Measurements from ENCODE around the gene DCAF11.

DCAF11 gene

GRCh38 chr14:24156840-24157239 is 42.3 kb downstream of the DCAF11 start:
- TF ChIP-seq, protein P1, sequence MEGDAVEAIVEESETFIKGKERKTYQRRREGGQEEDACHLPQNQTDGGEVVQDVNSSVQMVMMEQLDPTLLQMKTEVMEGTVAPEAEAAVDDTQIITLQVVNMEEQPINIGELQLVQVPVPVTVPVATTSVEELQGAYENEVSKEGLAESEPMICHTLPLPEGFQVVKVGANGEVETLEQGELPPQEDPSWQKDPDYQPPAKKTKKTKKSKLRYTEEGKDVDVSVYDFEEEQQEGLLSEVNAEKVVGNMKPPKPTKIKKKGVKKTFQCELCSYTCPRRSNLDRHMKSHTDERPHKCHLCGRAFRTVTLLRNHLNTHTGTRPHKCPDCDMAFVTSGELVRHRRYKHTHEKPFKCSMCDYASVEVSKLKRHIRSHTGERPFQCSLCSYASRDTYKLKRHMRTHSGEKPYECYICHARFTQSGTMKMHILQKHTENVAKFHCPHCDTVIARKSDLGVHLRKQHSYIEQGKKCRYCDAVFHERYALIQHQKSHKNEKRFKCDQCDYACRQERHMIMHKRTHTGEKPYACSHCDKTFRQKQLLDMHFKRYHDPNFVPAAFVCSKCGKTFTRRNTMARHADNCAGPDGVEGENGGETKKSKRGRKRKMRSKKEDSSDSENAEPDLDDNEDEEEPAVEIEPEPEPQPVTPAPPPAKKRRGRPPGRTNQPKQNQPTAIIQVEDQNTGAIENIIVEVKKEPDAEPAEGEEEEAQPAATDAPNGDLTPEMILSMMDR (IDR thresholded peaks at IDR 0.05; ENCODE audit: insufficient read depth, missing control alignments) = no peak
- FAIRE-seq = no peak
- no peak for DNase-seq (ENCODE audit: insufficient read length, low spot score)

- FAIRE-seq (no peak), DNase-seq (ENCODE audit: insufficient read length, low spot score) (no peak)
- TF ChIP-seq, protein P1 (IDR thresholded peaks at IDR 0.05; ENCODE audit: insufficient read depth, missing control alignments) = no peak
Measured at GRCh38 chr14:24157331-24157730, 42.8 kb downstream of the DCAF11 start.

- TF ChIP-seq, protein P1 (IDR thresholded peaks at IDR 0.05; ENCODE audit: insufficient read depth, missing control alignments) = no peak
- FAIRE-seq = no peak
- DNase-seq (ENCODE audit: insufficient read length, low spot score) = no peak
Measured at GRCh38 chr14:24159777-24160498, 45.4 kb downstream of the DCAF11 start.

- TF ChIP-seq, protein P1 (IDR thresholded peaks at IDR 0.05; ENCODE audit: insufficient read depth, missing control alignments) = no peak
- DNase-seq (ENCODE audit: insufficient read length, low spot score) = no peak
- no peak for FAIRE-seq
Measured at GRCh38 chr14:24160499-24160849, 45.9 kb downstream of the DCAF11 start.

DNA sequence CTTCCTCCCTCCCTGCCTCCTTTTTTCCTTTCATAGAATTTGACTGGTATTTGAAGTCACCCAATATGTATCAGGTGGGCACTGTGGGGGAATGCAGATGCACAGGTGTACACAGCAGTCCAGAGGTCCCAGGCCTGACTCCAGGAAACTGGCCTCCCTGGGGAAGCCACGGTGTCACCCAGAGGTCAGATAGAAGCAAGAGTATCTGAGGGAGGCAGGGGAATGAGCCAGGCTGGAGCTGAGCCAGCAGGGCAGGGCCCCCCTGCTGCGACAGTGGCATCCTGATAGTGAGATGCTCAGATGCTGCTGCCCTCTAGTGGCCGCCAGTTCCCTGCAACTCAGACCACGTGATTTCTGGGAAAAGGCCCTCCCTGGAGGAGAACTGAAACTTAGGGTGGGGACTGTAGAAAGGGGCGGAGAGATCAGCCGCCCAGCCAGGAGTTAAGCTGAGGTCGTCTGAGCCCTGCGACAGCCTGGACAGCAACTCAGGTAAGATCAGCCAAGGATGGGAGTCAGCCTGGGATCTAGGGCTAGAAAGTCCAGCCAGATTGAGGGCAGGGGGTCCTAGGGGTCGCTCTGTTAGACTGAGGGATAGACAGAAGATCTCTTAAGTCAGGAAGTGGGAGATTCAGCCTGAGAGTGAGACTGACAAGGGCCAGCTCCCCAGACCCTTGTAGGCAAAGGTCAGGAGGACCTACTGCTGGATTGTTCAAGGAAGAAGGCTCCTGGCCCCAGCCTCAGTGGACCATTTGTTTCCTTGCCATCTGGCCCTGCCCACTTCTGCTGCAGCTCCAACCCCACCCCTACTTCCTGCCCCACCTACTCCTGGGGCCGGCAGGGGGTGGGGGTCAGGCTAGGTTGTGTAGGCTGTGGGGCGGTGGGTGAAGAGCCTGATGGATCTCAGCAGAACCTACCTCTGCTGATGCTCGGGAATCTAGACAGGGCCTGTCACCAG is 46.5 kb downstream of the DCAF11 start, which contains the start of gene IRF9:
IRF9 (plus strand) TSS at position 416 of the 955 bp plus-strand sequence. CDS start 880 bp downstream, outside the sequence.
- no peak for FAIRE-seq
- peak; percentile 96 for DNase-seq (ENCODE audit: insufficient read length, low spot score)
- TF ChIP-seq, protein P1 (IDR thresholded peaks at IDR 0.05; ENCODE audit: insufficient read depth, missing control alignments) = peak; percentile 91

- TF ChIP-seq, protein P1 (IDR thresholded peaks at IDR 0.05; ENCODE audit: insufficient read depth, missing control alignments) = no peak
- FAIRE-seq = no peak
- no peak for DNase-seq (ENCODE audit: insufficient read length, low spot score)
Measured at GRCh38 chr14:24162093-24162492, 47.5 kb downstream of the DCAF11 start.
